GM21529 (cell line): ENCODE data around the gene CALD1.

Experiments used
- ATAC-seq: cut with Tn5 transposase; IDR thresholded peaks from one replicate; pipeline ENCODE4 v1.9.1; 2021; ENCODE audit not compliant: unreplicated experiment

The CALD1 gene

DNA sequence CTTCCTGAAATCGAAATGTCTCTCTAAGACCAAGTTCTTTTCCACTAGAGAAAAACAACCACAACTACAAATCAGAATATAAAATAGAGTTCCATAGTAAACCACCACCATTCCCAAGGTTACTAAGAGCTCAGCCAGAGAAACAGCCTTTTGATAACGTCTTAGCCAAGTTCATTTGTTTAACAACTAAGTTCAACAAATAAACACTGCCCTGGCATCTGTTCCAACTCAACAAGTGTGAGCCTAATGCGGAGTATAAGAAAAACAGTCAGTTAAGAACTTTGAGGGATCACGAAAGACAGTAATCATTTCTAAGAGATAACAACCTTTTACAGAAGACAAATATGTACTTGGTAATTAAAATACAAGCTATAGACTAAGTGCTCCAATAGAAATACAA lies 77.3 kb downstream of the CALD1 start:
- ATAC-seq = no peak

DNA sequence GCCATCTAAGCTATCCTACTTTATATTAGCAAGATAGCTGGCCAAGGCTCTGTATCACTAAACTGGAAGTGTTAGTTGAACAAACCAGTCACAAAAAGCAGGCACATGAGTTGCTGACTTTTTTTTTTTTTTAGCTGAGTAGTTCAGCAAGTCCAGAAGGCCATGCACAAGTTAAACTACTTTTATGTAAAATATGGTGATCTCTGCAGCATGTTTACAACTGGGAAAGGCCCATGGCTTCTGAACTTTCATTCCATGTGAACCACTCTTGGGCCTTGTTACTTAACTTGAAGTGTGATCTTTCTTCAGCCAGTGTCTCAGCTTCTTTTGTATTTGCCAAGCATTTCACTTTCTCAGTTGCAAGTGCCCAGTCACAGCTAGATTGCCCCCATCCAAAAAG lies 78.5 kb downstream of the CALD1 start:
- ATAC-seq = no peak

- no peak for ATAC-seq
Measured at GRCh38 chr7:134859783-134860182, 80.3 kb downstream of the CALD1 start.

- ATAC-seq = peak; percentile 63
Measured at GRCh38 chr7:134865001-134865845, 85.8 kb downstream of the CALD1 start.

DNA sequence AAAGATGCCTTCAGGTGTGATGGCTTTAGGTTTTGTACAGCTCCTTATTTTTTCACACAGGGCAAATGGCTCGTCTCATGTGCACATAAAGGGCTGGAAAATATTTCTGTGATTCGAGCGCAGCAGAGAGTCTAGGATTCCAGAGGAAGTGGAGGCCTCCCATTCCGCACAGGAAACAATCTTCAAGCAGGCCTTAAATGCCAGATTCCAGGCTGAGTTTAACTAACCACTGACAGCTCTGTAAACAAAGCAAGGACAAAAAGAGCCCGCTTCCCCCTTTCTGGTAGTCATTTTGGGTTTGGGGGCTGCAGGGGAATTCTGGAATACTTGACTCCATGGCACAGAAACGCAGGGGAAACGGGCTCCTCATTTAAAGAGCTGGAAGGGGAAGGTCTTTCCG lies 87.2 kb downstream of the CALD1 start:
- ATAC-seq = no peak

- no peak for ATAC-seq
Measured at GRCh38 chr7:134870156-134870555, 90.7 kb downstream of the CALD1 start.

GRCh38 chr7:134870781-134871180 lies 91.3 kb downstream of the CALD1 start:
- no peak for ATAC-seq

GRCh38 chr7:134873253-134873652 lies 93.8 kb downstream of the CALD1 start:
- ATAC-seq = no peak

DNA sequence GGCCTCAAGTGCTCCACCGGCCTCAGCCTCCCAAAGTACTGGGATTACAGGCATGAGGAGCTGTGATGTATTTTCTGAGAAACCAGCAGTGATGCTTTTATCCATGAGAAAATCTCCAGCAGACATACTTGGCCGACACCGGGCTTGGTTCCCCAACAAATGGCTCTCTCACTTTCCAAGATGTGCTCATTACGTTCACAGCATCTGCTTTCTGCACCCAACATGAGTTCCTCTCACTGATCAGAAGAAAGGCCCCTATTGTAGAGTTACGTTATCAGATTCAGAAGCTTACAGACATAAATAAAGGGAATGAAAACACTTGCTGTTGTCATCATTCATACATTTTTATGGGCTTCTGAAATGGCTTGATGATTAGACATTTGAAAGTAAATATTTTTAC lies 95.0 kb downstream of the CALD1 start:
- ATAC-seq = no peak

DNA sequence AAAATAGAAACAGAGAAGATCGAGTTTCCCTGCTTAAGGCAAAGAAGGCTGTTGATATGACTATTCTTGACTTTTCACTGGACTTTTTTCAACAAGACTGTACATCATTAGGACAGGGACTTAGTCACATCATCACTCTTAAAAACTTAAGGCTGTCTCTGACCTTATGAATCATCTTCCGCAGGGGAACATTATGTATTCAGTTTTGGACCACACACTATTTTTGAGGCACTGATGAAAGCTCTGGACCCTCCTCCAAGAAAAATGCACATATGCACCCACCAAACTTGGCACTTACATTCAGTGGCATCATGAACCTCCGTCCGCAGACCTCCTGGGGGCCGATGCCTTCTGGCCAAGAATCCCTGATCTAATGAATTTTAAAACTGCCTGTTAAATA lies 96.4 kb downstream of the CALD1 start:
- no peak for ATAC-seq

DNA sequence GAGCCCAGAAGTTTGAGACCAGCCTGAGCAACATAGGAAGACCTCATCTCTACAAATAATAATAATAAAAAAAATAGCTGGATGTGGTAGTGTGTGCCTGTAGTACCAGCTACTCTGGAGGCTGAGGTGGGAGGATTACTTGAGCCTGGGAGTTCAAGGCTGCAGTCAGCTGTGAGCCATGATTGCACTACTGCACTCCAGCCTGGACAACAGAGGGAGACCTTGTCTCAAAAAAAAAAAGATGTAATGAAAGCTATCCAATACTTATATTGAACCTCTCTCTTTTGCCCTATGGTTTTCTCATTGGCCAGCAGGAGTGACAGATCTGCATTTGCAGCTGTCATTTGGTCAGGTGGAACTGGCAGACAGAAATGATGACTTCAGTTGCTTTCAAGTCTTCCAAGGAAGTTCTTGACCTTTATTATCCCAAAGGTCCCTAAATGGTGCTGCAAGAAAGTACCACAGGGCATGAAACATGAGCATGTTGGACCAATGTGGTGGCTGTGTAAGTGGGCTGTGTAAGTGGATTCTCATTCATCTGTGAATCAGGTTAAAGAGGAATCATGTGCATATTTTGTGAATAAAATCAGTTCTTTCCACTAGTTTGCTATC lies 99.4 kb downstream of the CALD1 start:
- no peak for ATAC-seq

- ATAC-seq = no peak
Measured at GRCh38 chr7:134879815-134880475, 100.5 kb downstream of the CALD1 start.

DNA sequence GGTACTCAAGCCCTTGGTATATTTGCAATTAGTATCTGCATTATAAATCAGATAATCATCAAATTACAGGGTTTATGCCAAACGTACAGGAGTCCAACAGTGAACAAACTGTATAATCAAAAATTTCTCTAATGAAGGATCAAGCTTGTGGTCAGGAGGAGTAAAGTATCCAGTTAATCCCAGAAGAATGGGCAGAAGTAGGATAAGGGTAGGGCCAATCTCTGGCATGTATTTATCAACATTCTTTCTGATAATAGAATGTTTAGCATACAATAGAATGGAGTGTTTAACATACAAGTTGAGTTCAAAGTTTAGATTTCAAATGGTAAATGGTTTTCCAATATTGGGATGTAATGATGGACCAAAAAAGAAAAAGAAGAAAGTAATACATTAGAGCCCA lies 103.0 kb downstream of the CALD1 start:
- no peak for ATAC-seq

GRCh38 chr7:134885967-134886352 lies 106.5 kb downstream of the CALD1 start:
- ATAC-seq = no peak

DNA sequence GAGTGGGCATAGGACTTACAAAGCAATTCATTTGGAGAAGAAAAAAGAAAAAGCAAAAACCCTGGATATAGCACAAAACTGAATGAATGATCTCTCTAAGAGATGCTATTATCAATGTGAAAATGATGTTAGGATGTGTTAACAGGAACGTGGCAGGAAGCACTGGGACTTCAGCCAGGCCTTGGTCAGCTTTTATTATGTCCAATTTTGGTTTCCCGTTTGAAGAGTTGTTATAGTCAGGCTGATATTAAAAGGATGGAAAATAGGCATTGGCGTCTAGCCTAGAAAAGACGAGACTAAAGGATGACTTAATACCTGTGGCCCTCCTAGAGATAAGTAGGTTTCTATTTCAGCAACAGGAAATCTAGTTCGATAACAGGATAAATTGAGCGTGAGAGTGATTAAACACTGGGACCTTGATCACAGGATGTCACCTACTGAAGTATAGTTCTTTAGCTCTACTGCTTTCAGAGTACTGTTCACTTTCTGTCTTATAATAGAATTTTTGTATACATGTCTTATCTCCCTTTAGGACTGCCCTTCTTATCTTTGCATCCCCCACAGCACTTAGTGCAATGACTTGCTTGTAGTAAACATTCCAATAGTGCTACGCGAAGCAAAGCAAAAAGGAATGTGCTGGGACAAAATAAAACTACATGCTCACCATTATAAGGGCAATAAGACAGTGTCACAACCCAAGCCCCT lies 107.1 kb downstream of the CALD1 start:
- no peak for ATAC-seq

DNA sequence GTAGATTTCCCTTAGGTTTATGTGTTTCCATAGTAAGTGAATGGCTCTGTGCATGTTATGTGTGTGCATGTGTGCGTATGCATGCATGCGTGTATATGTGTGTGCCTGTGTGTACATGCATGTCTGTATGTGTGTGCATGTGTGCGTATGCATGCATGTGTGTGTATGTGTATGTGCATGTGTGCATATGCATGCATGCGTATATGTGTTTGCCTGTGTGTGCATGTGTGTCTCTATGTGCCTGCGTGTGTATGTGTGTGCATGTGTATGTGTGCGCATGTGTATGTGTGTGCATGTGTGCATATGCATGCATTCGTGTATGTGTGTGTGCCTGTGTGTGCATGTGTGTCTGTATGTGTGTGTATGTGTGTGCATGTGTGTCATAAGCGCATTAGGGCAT lies 108.1 kb downstream of the CALD1 start:
- ATAC-seq = no peak

DNA sequence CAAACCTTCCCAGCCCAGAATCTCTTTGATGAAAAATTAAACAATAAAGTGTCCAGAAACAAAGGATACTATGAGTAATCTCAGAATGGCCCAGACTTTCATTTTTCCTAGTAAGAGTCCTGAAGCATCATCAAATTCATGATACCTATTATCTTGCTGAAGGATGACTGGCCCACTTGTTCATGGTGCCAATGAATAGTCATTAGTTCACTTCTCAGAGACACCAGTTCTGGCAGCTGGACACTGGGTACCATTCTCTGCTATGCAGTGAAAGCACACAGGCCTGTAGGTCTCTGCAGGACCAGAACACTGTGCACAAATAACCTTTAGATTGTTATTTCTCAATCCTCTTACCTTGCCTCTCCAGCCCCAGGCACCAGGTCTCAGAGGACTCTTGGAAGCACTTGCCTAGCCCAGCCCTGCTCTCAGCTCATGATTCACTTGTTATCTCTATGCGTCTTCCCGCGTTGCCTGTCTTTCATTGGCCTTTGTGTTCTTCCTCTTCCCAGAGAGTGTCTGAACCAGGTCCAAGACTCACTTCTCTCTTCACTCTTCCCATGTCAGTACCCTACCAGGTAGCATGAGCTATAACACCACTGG lies 108.8 kb downstream of the CALD1 start:
- ATAC-seq = no peak

GRCh38 chr7:134890246-134891240 lies 111.1 kb downstream of the CALD1 start:
- ATAC-seq = no peak

GRCh38 chr7:134891262-134891695 lies 111.8 kb downstream of the CALD1 start:
- ATAC-seq = no peak
